Activated T-cell treated with anti-CD3 and anti-CD28 coated beads for 4 hours (primary cell): ENCODE data around the gene MTERF4.
"Not testable (repeated sequence)": the region's sequence is repeated elsewhere in the genome, so short reads cannot be mapped to it uniquely, and the experiment has no call there.

Experiments
- DNase-seq: peaks from one replicate; pipeline ENCODE4 v3.0.0-alpha.2; 2020

MTERF4 gene

DNA sequence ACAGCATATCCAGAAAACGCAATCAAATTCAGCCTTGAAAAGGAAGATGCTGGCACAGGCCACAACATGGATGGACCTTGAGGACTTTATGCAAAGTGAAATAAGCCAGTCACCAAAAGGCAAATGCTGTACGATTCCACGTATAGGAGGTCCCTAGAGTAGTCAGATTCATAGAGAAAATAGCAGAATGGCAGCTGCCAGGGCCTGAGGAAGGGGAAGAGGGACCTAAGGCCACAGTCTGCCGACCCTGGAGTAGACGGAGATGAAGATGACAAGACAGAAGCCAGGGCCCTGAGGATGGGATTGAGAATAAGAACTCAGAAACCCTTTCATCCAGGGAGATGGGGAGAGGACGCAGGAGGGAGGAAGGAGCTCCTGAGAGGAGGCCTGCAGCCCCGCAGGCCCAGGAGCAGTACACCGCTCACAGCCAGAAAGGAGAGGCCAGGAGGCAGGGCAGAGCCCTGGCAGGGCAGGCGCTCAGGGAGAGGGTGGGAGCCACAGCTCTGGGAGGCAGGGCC lies 8.1 kb upstream of the MTERF4 start:
- DNase-seq, result no peak

DNA sequence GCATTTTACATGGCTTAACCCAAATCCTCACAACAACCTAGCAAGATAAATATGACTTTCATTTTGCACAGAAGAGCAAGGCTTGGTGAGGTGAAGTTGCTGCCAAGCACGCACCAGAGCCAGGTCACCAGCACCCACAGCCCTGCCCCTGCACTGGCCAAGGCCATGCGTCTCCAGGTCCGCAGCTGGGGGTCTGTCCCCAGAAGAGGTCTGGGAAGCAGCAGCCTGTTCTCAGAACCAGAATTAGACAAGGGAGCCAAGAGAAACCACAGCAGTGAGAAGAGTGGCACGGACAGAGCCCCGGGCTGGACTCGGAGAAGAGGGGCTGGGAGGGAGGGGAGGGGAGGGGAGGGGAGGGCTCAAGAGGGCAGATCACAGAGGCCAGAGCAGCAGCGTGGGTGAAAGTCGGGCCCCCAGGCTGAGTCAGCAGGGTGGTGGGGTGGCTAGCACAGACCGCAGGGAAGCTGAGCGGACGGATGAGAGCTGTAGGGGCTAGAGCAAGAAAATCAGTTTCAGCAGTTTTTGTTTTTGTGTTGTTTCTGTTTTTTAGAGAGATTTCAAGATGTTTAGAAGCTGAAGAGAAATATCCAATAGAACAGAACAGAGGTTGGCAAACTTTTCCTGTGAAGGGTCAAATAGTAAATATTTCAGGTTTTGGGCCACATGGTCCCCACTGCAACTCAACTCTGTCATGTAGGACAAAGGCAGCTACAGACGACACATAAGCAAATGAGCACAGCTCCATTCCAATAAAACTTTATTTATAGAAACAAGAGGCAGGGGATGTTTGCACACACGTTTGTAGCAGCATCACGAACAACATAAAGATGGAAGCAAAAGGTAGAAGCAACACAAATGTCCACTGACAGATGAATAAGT lies 7.4 kb upstream of the MTERF4 start:
- DNase-seq, result no peak

DNA sequence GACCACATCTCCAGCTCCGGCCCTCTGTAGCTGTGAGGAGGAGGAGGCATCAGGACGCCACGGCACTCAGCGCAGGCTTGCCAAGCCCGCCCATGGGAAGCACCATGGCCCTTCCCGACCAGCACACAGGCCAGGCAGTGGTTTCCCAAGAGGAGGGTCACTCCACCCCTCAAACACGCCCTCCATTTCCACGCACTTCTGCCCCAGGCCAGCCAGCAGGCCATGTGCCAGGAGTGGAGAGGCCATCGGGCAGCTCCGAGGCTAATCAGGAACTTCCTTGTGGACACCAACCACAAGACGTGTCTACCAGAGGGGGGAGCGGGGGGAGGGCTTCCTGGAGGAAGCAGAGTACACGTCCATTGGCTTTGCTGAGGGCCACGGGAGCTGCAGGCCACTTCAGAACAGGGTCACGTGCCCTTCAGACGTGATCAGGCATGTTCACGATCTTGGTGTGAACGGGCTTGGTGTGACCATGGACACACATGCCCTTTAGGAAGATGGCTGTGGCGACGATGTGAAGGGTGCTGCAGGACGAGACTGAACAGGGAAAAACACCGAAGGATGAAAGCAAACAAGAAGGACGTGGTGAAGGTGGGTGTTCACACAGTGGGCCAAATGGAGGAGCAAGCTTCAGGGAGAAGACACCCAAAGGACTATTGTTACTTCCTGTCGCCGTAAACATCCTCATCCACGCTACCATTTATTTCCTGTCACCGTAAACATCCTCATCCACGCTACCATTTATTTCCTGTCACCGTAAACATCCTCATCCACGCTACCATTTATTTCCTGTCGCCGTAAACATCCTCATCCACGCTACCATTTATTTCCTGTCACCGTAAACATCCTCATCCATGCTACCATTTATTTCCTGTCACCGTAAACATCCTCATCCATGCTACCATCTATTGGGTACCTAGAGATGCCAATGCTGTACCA lies 6.5 kb upstream of the MTERF4 start:
- DNase-seq, result no peak

DNA sequence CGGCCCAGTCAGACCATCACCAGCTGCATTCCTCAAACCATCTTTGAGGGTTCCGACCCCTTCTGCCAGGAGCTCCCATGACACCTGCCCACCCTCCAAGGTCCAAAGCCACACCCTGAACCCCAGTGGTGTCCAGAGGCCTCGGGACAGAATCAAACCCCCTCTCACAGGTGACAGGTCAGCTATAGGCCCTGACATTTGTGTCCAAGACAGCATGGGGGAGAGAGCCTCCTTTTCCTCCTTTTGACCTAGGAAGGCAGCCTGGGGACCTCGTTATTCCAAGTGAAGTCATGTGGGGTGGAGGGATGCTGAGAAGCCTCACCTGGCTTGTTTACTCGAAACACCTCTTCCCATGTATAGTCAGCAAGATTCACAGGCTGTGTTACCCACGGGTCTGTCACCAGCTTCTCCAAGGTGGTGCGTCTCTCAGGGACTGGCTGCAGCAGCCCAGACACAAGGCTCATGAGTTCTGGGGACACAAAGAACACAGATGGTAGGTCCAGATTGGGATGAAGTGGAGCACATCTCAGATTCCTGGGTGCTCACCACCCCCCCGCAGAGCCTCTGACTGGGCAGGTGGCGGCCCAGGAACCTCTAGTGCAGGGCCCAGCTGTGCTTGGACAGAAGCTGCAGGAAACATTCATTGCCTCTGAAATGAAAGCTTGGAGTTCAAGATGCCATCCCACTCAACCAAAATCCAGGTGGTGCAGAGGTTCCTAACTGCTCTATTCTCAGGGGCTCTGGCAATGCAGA lies 5.1 kb upstream of the MTERF4 start:
- DNase-seq, result no peak

GRCh38 chr2:241105641-241106040 lies 3.6 kb upstream of the MTERF4 start:
- DNase-seq, result no peak

- DNase-seq, result not testable (repeated sequence)
These were observed 2.5 kb upstream of the MTERF4 start for GRCh38 chr2:241104611-241105010.

GRCh38 chr2:241103176-241103595 lies 1.1 kb upstream of the MTERF4 start:
- DNase-seq, result no peak

GRCh38 chr2:241099246-241099645 lies 2.8 kb downstream of the MTERF4 start:
- DNase-seq, result no peak

DNA sequence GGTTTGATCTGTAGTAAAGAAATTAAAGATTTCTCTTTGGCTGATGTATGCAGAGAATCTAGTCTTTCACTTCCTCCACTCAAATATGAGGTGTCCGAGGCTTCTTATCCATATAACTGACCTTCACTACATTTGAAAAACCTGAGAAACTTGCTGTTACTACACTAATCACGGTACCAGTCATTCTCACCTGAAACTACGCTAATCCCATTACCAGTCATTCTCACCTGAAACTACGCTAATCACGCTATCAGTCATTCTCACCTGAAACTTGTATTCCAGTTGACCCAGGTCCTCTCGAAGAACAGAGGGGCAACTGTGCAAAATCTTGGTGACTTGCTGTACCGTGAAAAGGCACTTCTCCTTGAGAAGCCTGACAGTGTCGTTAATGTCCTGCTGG lies 5.1 kb downstream of the MTERF4 start:
- no peak for DNase-seq

DNA sequence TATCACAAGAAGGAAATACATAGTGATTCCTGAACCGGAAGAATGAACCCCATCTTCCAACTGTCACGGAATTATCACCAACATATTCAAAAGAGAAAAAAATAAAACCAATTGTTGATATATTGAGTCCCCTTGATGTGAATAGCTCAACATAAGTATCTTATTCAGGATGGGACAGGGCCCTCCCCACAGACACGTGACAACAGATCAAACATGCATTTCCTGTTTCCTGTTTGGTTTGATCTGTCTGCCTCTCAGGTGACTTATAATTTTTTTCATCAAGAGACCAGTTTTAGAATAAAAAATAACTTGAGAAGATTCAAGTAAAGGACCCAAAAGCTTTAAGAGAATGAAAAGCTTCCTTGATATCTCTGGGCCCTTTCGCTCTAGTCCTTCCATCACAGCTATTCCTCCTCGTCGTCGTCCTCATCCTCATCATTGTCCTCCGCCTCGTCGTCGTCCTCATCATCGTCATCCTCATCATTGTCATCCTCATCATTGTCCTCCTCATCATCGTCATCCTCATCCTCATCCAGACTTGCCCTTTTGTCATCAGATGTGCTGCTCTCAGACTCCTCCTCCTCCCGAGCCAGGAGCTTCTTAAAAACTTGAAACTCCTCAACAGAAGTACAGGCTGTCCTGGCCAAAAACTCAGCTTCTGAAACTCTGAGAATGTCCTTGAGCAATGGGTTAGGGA lies 6.3 kb downstream of the MTERF4 start:
- no peak for DNase-seq

GRCh38 chr2:241094924-241095420 lies 7.1 kb downstream of the MTERF4 start:
- DNase-seq, result no peak

DNA sequence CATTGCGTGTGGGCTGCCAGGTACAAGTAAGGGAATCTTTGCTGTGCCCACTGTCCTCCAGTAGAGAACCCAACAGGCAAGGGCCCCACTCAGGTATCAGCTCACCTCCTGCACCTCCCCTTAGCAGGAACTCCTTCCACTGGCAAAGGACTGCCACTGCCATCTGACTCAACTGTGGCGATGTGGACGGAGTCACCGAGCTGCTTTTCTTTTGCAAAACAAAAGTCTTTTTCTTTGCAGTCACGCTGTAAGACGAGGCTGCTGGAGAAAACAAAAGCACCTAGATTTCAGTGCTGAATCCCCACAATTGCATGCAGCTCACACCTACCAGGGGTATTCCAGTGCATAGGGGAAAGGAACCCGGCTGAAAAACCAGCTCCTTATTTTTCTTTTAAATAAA lies 7.9 kb downstream of the MTERF4 start:
- DNase-seq, result no peak

DNA sequence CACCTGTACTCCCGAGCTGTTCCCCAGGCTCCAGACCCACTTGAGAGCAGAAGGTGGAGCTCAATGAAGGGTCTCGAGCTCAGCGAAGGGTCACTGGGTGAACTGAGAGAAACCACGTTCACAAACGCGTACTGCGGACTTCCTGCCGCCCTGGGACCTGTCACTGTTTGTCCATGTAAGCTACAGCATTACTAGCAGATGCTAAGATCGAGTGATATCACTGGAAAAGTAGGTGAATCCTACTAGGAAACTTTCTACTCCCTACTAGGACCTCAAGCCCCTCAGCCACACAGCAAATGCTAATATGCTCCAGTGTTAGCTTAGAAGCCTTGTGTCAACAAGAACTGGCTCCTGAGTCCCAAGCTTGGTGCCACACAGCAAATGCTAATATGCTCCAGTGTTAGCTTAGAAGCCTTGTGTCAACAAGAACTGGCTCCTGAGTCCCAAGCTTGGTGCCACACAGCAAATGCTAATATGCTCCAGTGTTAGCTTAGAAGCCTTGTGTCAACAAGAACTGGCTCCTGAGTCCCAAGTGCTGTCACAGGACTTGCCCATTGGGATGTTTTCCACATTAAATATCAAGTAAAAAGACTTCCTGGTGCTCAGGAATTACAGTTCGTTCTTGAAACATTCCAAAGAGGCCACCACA lies 8.8 kb downstream of the MTERF4 start:
- DNase-seq, result not testable (repeated sequence)

- DNase-seq, result no peak
These were observed 9.4 kb downstream of the MTERF4 start for GRCh38 chr2:241092677-241093076.

DNA sequence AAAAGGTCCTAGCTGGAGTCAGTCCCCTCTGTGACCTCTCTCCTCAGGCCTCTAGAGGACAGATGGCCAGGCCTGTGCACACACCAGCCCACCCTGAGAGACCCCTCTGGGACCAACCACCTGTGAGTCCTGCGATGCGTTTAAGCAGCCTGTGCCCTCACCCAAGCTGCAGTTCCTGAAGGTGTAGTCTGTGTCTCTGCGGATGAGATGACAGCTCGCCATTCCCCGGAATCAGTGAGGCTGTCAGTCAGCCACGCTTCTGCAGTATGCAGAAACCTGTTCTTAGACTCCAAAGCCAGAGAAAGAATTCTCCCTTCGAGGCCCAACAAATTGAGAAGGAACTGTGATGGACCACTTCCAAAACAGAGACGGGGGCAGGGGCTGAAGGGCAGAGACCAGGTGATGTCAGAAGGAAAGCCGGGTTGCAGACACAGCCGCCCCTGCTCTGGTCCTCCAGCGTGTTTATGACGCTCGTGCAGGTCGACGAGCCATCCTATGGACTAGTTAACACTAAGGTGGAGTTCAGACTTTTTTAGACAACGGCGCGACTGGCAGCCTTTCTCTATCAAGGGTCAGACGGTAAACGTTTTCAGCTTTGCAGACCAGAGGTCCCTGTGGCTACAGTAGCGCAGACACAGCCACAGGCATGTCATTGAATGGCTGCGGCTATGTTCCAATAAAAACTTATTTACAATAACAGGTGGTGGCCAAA lies 10.2 kb downstream of the MTERF4 start:
- no peak for DNase-seq

DNA sequence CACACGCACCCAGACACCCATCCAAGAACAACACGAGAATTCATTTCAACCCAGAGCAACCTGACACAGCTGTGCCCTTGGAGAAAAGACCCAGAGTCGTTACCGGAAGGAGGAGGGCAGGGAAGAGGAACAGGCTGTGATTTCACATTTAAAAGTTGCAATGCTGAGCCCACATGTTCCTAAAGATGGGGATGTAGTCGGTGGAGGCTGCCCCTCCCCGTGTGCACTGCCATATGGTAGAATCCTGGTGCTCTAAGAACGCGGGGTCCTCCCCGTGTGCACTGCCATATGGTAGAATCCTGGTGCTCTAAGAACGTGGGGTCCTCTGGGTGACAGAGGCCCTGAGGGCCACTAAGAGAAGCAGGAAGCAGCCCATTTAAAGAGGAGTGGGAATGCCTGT lies 10.9 kb downstream of the MTERF4 start:
- DNase-seq, result no peak

GRCh38 chr2:241088791-241089732 lies 13.0 kb downstream of the MTERF4 start:
- no peak for DNase-seq

DNA sequence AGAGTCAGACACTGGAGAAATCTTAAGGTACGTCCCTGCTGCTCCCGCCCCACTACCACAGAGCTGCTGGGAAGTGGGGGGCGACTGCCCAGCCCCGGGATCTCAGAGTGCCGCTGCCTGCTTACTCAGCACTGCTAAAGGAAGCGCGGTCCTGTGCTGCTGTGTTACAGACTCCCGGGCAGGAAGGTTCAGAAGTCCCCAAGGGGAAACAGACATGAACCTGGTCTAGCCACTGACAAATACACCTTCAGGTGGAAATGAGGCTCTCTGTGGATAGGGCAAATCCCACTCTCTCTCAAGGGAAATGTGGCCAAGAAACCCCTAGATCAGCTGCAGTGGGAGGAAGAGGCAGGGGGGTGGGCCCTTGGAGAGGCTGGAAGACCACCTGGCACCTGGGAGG lies 13.7 kb downstream of the MTERF4 start:
- no peak for DNase-seq

- DNase-seq, result no peak
These were observed 14.4 kb downstream of the MTERF4 start for GRCh38 chr2:241087420-241088268.
